ENCODE results near the gene BCLAF1.

The BCLAF1 gene

DNA sequence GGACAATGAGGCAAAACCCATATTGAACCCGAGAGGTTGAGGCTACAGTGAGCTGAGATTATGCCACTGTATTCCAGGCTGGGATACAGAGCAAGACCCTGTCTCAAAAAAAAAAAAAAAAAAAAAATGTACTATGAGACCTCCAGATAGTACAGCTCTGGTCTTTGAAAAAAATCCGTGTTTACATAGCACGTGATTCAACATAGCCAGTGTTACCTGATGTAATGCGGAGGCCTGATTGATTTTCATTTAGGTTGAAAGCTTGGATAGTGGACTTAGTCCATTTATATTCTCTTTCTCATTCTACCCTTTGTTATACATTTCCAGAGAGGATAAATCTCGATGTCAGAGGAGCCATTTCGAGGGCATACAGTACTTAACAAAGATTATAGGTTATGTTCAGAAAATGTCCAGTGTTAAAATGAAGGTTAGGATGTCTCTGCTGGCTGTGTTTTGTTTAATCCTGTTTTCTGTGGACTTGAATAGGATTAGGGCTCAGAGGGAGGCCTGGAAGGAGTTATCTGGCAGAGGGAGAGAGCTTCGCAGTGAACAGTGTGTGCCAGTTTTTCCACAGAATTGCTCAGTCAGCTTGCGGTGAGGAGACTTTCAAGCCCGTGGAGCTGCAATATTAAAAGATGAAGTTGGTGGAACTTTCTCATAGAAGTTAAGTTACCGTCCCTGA lies 33.9 kb upstream of the BCLAF1 start:
- H3K4me1 ChIP-seq (ENCODE audit: insufficient read depth, low read length), result no peaks in the 10 kb centered on the region
- DNase-seq, result no peak
- H3K79me2 ChIP-seq (ENCODE audit: insufficient read depth, low read length), result no peaks in the 10 kb centered on the region
- H3K4me3 ChIP-seq (ENCODE audit: low read depth in 1 of 2, low read length in 2 of 2), result no peak overlapping the region
- no peaks in the 10 kb centered on the region for H4K20me1 ChIP-seq (ENCODE audit: insufficient read depth, low read length)
- H3K36me3 ChIP-seq (ENCODE audit: insufficient read depth, low read length), result no peaks in the 10 kb centered on the region
- H3K9me3 ChIP-seq (ENCODE audit: insufficient read depth, low read length, severe bottlenecking), result no peaks in the 10 kb centered on the region
- H3K27ac ChIP-seq (ENCODE audit: low read length), result no peak overlapping the region
- TF ChIP-seq, protein P1, sequence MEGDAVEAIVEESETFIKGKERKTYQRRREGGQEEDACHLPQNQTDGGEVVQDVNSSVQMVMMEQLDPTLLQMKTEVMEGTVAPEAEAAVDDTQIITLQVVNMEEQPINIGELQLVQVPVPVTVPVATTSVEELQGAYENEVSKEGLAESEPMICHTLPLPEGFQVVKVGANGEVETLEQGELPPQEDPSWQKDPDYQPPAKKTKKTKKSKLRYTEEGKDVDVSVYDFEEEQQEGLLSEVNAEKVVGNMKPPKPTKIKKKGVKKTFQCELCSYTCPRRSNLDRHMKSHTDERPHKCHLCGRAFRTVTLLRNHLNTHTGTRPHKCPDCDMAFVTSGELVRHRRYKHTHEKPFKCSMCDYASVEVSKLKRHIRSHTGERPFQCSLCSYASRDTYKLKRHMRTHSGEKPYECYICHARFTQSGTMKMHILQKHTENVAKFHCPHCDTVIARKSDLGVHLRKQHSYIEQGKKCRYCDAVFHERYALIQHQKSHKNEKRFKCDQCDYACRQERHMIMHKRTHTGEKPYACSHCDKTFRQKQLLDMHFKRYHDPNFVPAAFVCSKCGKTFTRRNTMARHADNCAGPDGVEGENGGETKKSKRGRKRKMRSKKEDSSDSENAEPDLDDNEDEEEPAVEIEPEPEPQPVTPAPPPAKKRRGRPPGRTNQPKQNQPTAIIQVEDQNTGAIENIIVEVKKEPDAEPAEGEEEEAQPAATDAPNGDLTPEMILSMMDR (IDR thresholded peaks at IDR 0.05; ENCODE audit: borderline replicate concordance, extremely low read depth, low read length, poor library complexity, severe bottlenecking), result no peak
- no peak for TF ChIP-seq EZH2 (IDR thresholded peaks at IDR 0.05; ENCODE audit: borderline replicate concordance, low read depth, low read length, severe bottlenecking)
- no peak overlapping the region for H3K4me2 ChIP-seq (ENCODE audit: insufficient read depth, low read length)
- peaks cover 14% of the 10 kb centered on the region for H3K27me3 ChIP-seq (ENCODE audit: insufficient read depth, low read length, poor library complexity)
- ATAC-seq (ENCODE audit: insufficient read depth, low read depth), result no peak
- no peak overlapping the region for H2AFZ ChIP-seq (ENCODE audit: low read depth, low read length)
- H3K9ac ChIP-seq (ENCODE audit: low read depth, low read length), result no peak overlapping the region

DNA sequence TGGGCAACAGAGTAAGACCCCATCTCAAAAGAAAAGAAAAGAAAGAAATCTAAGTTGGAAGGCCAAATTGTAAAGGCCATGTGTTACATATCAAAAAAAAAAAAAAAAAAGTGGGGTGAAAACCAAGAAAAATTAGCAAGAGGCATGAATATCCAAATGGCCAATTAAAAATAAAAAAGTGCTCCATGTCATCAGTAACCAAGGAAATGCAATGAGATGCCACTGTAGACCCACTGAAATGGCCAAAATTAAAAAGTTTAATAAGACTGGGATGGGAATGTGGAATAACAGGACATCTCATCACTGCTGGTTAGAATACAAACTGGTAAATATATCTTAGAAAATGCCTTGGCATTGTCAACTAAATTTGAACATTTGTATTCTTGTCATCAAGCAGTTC lies 30.1 kb upstream of the BCLAF1 start:
- no peak for DNase-seq
- H3K4me1 ChIP-seq (ENCODE audit: insufficient read depth, low read length), result no peaks in the 10 kb centered on the region
- ATAC-seq (ENCODE audit: insufficient read depth, low read depth), result no peak
- H3K36me3 ChIP-seq (ENCODE audit: insufficient read depth, low read length), result no peaks in the 10 kb centered on the region
- H3K4me3 ChIP-seq (ENCODE audit: low read depth in 1 of 2, low read length in 2 of 2), result no peak overlapping the region
- H3K4me2 ChIP-seq (ENCODE audit: insufficient read depth, low read length), result no peak overlapping the region
- peaks cover 10% of the 10 kb centered on the region for H3K27me3 ChIP-seq (ENCODE audit: insufficient read depth, low read length, poor library complexity)
- no peaks in the 10 kb centered on the region for H4K20me1 ChIP-seq (ENCODE audit: insufficient read depth, low read length)
- no peak overlapping the region for H3K9ac ChIP-seq (ENCODE audit: low read depth, low read length)
- H3K27ac ChIP-seq (ENCODE audit: low read length), result no peak overlapping the region
- no peak overlapping the region for H2AFZ ChIP-seq (ENCODE audit: low read depth, low read length)
- H3K9me3 ChIP-seq (ENCODE audit: insufficient read depth, low read length, severe bottlenecking), result no peaks in the 10 kb centered on the region
- H3K79me2 ChIP-seq (ENCODE audit: insufficient read depth, low read length), result no peaks in the 10 kb centered on the region
- TF ChIP-seq, protein P1 (IDR thresholded peaks at IDR 0.05; ENCODE audit: borderline replicate concordance, extremely low read depth, low read length, poor library complexity, severe bottlenecking), result no peak
- TF ChIP-seq EZH2 (IDR thresholded peaks at IDR 0.05; ENCODE audit: borderline replicate concordance, low read depth, low read length, severe bottlenecking), result no peak

DNA sequence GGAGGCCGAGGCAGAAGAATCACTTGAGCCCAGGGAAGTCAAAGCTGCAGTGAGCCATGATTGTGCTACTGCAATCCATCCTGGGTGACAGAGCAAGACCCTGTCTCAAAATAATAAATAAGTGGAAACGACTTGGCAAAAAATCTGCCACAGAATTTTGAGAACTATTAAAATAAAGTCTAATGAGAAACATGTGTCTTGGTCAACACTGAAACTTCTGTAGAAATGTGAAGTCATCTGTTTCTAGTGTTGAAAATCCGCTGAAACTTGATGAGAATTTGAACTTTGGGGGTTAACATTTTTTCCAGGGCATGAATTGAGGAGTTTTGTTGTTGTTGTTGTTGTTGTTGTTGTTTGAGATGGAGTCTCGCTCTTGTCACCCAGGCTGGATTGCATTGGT lies 29.0 kb upstream of the BCLAF1 start:
- Histone ChIP-seq H2AFZ (ENCODE audit: low read depth, low read length) (no peak overlapping the region), H3K9ac (ENCODE audit: low read depth, low read length) (no peak overlapping the region), H3K27me3 (ENCODE audit: insufficient read depth, low read length, poor library complexity) (peaks cover 10% of the 10 kb centered on the region), H3K4me3 (ENCODE audit: low read depth in 1 of 2, low read length in 2 of 2) (no peak overlapping the region), H3K9me3 (ENCODE audit: insufficient read depth, low read length, severe bottlenecking) (no peaks in the 10 kb centered on the region), H3K36me3 (ENCODE audit: insufficient read depth, low read length) (no peaks in the 10 kb centered on the region), H4K20me1 (ENCODE audit: insufficient read depth, low read length) (no peaks in the 10 kb centered on the region), H3K79me2 (ENCODE audit: insufficient read depth, low read length) (no peaks in the 10 kb centered on the region), H3K4me1 (ENCODE audit: insufficient read depth, low read length) (no peaks in the 10 kb centered on the region), H3K4me2 (ENCODE audit: insufficient read depth, low read length) (no peak overlapping the region), H3K27ac (ENCODE audit: low read length) (no peak overlapping the region)
- no peak for DNase-seq
- TF ChIP-seq, protein P1 (IDR thresholded peaks at IDR 0.05; ENCODE audit: borderline replicate concordance, extremely low read depth, low read length, poor library complexity, severe bottlenecking), result no peak
- TF ChIP-seq EZH2 (IDR thresholded peaks at IDR 0.05; ENCODE audit: borderline replicate concordance, low read depth, low read length, severe bottlenecking), result no peak
- no peak for ATAC-seq (ENCODE audit: insufficient read depth, low read depth)

All from DND-41 (cell line).